Progenitor cell of endocrine pancreas (in vitro differentiated cells): ENCODE measurements around the gene CORT. TPM values are rescaled to one million over a fixed set of nuclear protein-coding genes. Genes with fewer than 3 reads are reported as not detected.
"Not testable (repeated sequence)": the region's sequence is repeated elsewhere in the genome, so short reads cannot be mapped to it uniquely, and the experiment has no call there.

Experiments
- DNase-seq: peaks from one replicate; pipeline ENCODE4 v3.0.0; 2021; ENCODE audit warnings: low spot score; ENCODE audit not compliant: unreplicated experiment
- H3K27ac Mint-ChIP-seq: 2 replicates; pipeline ENCODE4 v1.8.0; 2021; ENCODE audit warnings: mild to moderate bottlenecking, moderate library complexity, mixed read lengths
- H3K27me3 Mint-ChIP-seq: 2 replicates; pipeline ENCODE4 v1.8.0; 2021; ENCODE audit warnings: mixed read lengths
- H3K36me3 Mint-ChIP-seq: 2 replicates; pipeline ENCODE4 v1.8.0; 2022; ENCODE audit warnings: mixed read lengths; ENCODE audit not compliant: insufficient read depth
- H3K4me1 Mint-ChIP-seq: 2 replicates; pipeline ENCODE4 v1.8.0; 2021; ENCODE audit warnings: low read depth, mixed read lengths
- H3K4me3 Mint-ChIP-seq: 2 replicates; pipeline ENCODE4 v1.8.0; 2021; ENCODE audit warnings: low read depth, mild to moderate bottlenecking, moderate library complexity, mixed read lengths
- H3K9me3 Mint-ChIP-seq: 2 replicates; pipeline ENCODE4 v1.8.0; 2021; ENCODE audit warnings: low read depth, mixed read lengths
- long read RNA-seq: library from polyadenylated mRNA; unstranded; transcript quantifications from one replicate; pipeline ENCODE4 v2.0.0, GENCODE V29; 2020
- total RNA-seq: library from RNA; stranded (reverse); gene quantifications from 2 replicates; pipeline ENCODE4 v1.2.1, GENCODE V29; 2021
- TF ChIP-seq, protein P1 (sequence below): fragments of 200-600 bp; sonication (generic); IDR thresholded peaks from one replicate; pipeline ENCODE4 v1.5.0; 2021; ENCODE audit warnings: antibody characterized with exemption, mild to moderate bottlenecking; ENCODE audit not compliant: unreplicated experiment

The CORT gene
- 1.0 and 2.0 TPM in 2 replicates for total RNA-seq
- long read RNA-seq, partial matches to known transcripts: 0 of 2 reads
- long read RNA-seq, other reads (novel, unspliced or antisense): 2 of 2 reads

GRCh38 chr1:10449751-10450150 is at the start of gene CORT:
Gene CORT (plus strand): TSS chr1:10450031. CDS start chr1:10450224, 193 bp downstream.
- no peak for DNase-seq
- Mint-ChIP-seq H3K27ac (no peak within 1 kb of the TSS), H3K9me3 (no peaks in the 10 kb centered on the region), H3K27me3 (peaks cover 4% of the 10 kb centered on the region), H3K4me1 (no peaks in the 10 kb centered on the region), H3K36me3 (peaks cover 8% of the 10 kb centered on the region), H3K4me3 (no peak within 1 kb of the TSS)
- TF ChIP-seq, protein P1, sequence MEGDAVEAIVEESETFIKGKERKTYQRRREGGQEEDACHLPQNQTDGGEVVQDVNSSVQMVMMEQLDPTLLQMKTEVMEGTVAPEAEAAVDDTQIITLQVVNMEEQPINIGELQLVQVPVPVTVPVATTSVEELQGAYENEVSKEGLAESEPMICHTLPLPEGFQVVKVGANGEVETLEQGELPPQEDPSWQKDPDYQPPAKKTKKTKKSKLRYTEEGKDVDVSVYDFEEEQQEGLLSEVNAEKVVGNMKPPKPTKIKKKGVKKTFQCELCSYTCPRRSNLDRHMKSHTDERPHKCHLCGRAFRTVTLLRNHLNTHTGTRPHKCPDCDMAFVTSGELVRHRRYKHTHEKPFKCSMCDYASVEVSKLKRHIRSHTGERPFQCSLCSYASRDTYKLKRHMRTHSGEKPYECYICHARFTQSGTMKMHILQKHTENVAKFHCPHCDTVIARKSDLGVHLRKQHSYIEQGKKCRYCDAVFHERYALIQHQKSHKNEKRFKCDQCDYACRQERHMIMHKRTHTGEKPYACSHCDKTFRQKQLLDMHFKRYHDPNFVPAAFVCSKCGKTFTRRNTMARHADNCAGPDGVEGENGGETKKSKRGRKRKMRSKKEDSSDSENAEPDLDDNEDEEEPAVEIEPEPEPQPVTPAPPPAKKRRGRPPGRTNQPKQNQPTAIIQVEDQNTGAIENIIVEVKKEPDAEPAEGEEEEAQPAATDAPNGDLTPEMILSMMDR: no peak

- TF ChIP-seq, protein P1: no peak
- peaks cover 14% of the 10 kb centered on the region for H3K4me1 Mint-ChIP-seq
- H3K27me3 Mint-ChIP-seq: no peaks in the 10 kb centered on the region
- peak overlapping the region; percentile 71 for H3K27ac Mint-ChIP-seq
- no peaks in the 10 kb centered on the region for H3K9me3 Mint-ChIP-seq
- peaks cover 18% of the 10 kb centered on the region for H3K36me3 Mint-ChIP-seq
- DNase-seq: no peak
- H3K4me3 Mint-ChIP-seq: no peak overlapping the region
Measured at GRCh38 chr1:10401281-10401680, 48.5 kb upstream of the CORT start.

DNA sequence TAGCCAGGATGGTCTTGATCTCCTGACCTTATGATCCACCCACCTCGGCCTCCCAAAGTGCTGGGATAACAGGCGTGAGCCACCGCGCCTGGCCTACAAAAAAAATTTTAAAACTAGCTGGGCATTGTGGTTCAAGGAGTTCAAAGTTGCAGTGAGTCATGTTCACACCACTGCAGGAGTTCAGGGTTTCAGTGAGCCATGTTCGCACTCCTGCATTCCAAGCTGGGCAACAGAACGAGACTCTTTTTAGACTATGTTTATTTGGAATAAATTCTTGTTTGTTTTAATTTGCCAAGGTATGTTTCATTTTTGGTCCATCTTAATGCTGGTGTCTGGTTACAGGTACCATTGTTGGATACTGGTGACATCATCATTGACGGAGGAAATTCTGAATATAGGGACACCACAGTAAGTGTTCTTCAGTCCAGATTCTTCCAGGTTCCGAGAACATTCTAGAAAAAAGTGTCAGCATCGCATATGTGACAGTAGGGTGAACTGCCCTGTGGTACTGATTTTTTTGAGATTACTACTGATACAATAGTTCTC is 47.0 kb upstream of the CORT start:
- TF ChIP-seq, protein P1: no peak
- Mint-ChIP-seq H3K36me3 (peaks cover 26% of the 10 kb centered on the region), H3K27ac (no peak overlapping the region), H3K27me3 (no peaks in the 10 kb centered on the region), H3K9me3 (no peaks in the 10 kb centered on the region), H3K4me1 (peaks cover 14% of the 10 kb centered on the region), H3K4me3 (no peak overlapping the region)
- no peak for DNase-seq

DNA sequence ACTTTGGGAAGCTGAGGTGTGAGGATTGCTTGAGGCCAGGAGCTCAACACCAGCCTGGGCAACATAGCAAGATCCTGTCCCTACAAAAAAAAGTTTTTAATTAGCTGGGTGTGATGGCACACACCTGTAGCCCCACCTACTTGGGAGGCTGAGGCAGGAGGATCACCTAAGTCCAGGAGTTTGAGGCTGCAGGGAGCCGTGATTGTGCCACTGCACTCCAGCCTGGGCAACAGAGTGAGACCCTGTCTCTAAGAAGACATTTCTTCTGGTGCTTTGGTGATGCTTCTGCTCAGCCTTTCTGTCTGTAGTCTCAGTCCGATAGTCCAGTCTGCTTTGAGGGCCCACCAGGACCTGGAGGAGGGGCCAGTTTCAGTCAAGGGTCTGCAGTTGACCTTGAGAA is 42.6 kb upstream of the CORT start:
- TF ChIP-seq, protein P1: no peak
- DNase-seq: no peak
- H3K4me3 Mint-ChIP-seq: no peak overlapping the region
- no peaks in the 10 kb centered on the region for H3K9me3 Mint-ChIP-seq
- H3K27me3 Mint-ChIP-seq: no peaks in the 10 kb centered on the region
- H3K27ac Mint-ChIP-seq: no peak overlapping the region
- peaks cover 34% of the 10 kb centered on the region for H3K36me3 Mint-ChIP-seq
- H3K4me1 Mint-ChIP-seq: no peaks in the 10 kb centered on the region

DNA sequence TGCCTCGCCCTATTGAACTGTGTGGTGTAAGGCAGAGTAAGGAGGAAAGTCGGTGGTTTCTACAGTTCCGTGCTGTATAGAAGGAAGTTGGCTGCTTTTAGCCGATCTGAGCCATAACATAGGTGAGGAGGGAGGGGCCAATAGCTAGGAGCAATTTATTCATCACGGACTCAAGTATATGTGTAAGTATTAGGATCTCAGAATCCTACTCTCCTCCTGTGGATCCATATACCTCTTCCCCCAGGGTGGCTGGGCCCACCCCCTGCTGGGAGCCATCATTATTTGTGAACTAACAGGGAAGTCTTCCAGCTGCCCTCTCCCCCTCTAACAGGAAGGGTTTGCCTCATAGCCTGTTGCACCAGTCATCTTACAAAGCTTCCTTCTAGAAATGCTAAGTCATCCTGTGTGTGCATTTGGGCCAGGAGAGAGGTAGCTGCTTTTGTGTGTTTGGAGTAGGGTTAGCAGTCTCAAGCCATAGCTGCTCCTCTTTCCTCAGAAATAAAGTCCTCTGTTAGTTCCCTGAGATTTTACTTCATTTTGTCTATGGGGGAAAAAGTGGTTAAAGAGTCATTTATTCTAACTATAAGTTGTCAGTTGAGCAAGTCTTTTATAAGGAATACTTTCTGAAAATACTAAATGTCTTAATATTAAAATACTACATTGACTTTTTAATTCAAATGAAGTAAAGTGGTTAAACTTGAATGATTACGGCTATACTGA is 34.5 kb upstream of the CORT start:
- no peak for DNase-seq
- H3K4me3 Mint-ChIP-seq: no peak overlapping the region
- peaks cover 47% of the 10 kb centered on the region for H3K36me3 Mint-ChIP-seq

DNA sequence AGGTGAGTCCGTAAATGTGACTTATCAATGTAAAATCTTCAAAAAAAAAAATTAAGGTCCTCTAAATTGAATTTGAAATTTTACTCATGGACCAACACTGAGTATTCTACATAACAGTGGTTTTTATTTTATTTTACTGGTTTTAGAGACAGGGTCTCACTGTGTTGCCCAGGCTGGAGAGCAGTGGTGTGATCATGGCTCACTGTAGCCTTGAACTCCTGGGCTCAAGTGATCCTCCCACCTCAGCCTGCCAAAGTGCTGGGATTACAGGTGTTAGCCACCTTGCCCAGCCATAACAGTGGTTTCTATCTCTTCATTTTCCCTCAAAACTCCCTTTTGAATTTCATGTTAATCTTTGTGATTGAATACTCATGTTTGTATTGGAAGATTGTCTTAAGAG is 33.9 kb upstream of the CORT start:
- DNase-seq, H3K4me3 Mint-ChIP-seq, H3K27me3 Mint-ChIP-seq, H3K9me3 Mint-ChIP-seq, H3K4me1 Mint-ChIP-seq: not testable (repeated sequence)
- H3K27ac Mint-ChIP-seq: peak overlapping the region; percentile 89
- peaks cover 49% of the 10 kb centered on the region for H3K36me3 Mint-ChIP-seq

More for the DNA sequence above, 34.5 kb upstream of the CORT start:
- no peaks in the 10 kb centered on the region for H3K27me3 Mint-ChIP-seq
- TF ChIP-seq, protein P1: no peak
- H3K9me3 Mint-ChIP-seq: no peaks in the 10 kb centered on the region
- no peaks in the 10 kb centered on the region for H3K4me1 Mint-ChIP-seq
- peak overlapping the region; percentile 85 for H3K27ac Mint-ChIP-seq

DNA sequence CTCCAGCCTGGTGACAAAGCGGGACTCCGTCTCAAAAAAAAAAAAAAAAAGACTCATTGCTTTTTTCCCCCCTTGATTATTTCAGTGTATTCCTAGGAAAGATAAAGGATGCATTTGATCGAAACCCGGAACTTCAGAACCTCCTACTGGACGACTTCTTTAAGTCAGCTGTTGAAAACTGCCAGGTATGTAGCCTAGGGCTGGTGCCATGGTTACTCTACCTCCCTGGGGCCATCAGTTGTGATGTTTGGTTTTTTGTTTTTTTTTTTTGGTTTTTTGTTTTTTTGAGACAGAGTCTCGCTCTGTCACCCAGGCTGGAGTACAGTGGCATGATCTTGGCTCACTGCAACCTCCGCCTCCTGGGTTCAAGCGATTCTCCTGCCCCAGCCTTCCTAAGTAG is 31.1 kb upstream of the CORT start:
- H3K36me3 Mint-ChIP-seq: peaks cover 42% of the 10 kb centered on the region

More for the DNA sequence above, 31.1 kb upstream of the CORT start:
- not testable (repeated sequence) for DNase-seq, H3K27me3 Mint-ChIP-seq, H3K27ac Mint-ChIP-seq, H3K4me1 Mint-ChIP-seq, H3K9me3 Mint-ChIP-seq, H3K4me3 Mint-ChIP-seq
